ENCODE data around the gene NEB.

DNA sequence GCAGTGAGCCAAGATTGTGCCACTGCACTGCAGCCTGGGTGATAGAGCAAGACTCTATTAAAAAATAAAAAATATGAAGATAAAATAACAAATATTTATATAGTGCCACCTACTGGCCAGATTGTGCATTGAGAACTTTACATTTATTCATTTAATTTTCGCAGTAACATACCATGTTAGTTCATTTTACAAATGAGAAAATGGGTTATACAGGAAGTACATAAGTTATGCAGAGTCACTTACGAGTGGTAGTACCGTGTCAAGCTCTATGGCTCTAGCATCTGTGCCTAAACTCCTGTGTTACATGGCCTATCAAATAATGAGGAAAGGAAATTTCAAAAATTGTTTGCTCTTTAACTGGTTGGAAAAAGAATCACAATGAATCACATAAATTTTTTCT is 296.6 kb downstream of the NEB start:
- no peak for TF ChIP-seq REST (IDR thresholded peaks at IDR 0.05)
- TF ChIP-seq, protein P1, sequence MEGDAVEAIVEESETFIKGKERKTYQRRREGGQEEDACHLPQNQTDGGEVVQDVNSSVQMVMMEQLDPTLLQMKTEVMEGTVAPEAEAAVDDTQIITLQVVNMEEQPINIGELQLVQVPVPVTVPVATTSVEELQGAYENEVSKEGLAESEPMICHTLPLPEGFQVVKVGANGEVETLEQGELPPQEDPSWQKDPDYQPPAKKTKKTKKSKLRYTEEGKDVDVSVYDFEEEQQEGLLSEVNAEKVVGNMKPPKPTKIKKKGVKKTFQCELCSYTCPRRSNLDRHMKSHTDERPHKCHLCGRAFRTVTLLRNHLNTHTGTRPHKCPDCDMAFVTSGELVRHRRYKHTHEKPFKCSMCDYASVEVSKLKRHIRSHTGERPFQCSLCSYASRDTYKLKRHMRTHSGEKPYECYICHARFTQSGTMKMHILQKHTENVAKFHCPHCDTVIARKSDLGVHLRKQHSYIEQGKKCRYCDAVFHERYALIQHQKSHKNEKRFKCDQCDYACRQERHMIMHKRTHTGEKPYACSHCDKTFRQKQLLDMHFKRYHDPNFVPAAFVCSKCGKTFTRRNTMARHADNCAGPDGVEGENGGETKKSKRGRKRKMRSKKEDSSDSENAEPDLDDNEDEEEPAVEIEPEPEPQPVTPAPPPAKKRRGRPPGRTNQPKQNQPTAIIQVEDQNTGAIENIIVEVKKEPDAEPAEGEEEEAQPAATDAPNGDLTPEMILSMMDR (IDR thresholded peaks at IDR 0.05): peak; percentile 73
- no peak for TF ChIP-seq EP300 (IDR thresholded peaks at IDR 0.05)
- TF ChIP-seq POLR2AphosphoS2 (conservative IDR thresholded peaks at IDR 0.05; ENCODE audit: low read length): no peak
- peak; percentile 17 to 45; a peak in 3 of 5 replicates for TF ChIP-seq RAD21 (conservative IDR thresholded peaks at IDR 0.05 in 1 of 2, IDR thresholded peaks at IDR 0.05 in 1 of 2)
- TF ChIP-seq, protein P2, sequence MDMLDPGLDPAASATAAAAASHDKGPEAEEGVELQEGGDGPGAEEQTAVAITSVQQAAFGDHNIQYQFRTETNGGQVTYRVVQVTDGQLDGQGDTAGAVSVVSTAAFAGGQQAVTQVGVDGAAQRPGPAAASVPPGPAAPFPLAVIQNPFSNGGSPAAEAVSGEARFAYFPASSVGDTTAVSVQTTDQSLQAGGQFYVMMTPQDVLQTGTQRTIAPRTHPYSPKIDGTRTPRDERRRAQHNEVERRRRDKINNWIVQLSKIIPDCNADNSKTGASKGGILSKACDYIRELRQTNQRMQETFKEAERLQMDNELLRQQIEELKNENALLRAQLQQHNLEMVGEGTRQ (IDR thresholded peaks at IDR 0.05): no peak
- no peak for TF ChIP-seq PBX3 (IDR thresholded peaks at IDR 0.05)
- TF ChIP-seq MAFK (IDR thresholded peaks at IDR 0.05; ENCODE audit: partially characterized antibody): no peak
- no peak for TF ChIP-seq JUNB (IDR thresholded peaks at IDR 0.05)
- no peak for TF ChIP-seq MYC (IDR thresholded peaks at IDR 0.05; ENCODE audit: borderline replicate concordance, low read length)
